Peyer's patch (tissue), 4 donors: ENCODE measurements around the gene ABCB9.

ENCODE experiments used
- CTCF ChIP-seq, 6 experiments: fragments of 450-650 bp in 4 of 6; fragments of 200-600 bp in 2 of 6; sonication (generic) in 1 of 6; IDR thresholded peaks; one replicate each; pipeline ENCODE4 v1.5.1; 2017 to 2019; ENCODE audit warnings: antibody characterized with exemption in 6 of 6, mild to moderate bottlenecking in 3 of 6, moderate library complexity in 1 of 6
- POLR2A ChIP-seq, 2 donors: fragments of 450-650 bp; IDR thresholded peaks; one replicate each; pipeline ENCODE4 v1.5.1; 2017; ENCODE audit warnings: antibody characterized with exemption in 2 of 2, mild to moderate bottlenecking in 2 of 2, moderate library complexity in 2 of 2

GRCh38 chr12:123004287-123004686 is 38.0 kb upstream of the ABCB9 start:
- TF ChIP-seq CTCF (IDR thresholded peaks at IDR 0.05) (no peak), POLR2A (IDR thresholded peaks at IDR 0.05) (no peak)
